Ectodermal cell (in vitro differentiated cells): Measurements from ENCODE around the gene ERRFI1.
"Not testable (repeated sequence)": the region's sequence is repeated elsewhere in the genome, so short reads cannot be mapped to it uniquely, and the experiment has no call there.

Experiments used
- H3K27ac ChIP-seq: 2 replicates; pipeline ENCODE4 v1.7.0; 2013; ENCODE audit warnings: mild to moderate bottlenecking, low read depth, low read length; ENCODE audit not compliant: insufficient read depth, poor library complexity, severe bottlenecking
- H3K27me3 ChIP-seq: 2 replicates; pipeline ENCODE4 v1.7.0; 2013; ENCODE audit warnings: mild to moderate bottlenecking, low read length; ENCODE audit not compliant: insufficient read depth, control insufficient read depth, poor library complexity, severe bottlenecking
- H3K36me3 ChIP-seq: one replicate; pipeline ENCODE4 v1.7.0; 2013; ENCODE audit warnings: low read length; ENCODE audit not compliant: control insufficient read depth, insufficient read depth
- H3K4me1 ChIP-seq: one replicate; pipeline ENCODE4 v1.7.0; 2013; ENCODE audit warnings: low read length; ENCODE audit not compliant: control insufficient read depth, insufficient read depth
- H3K4me3 ChIP-seq: 2 replicates; pipeline ENCODE4 v1.7.0; 2013; ENCODE audit warnings: low read depth, low read length, control low read depth; ENCODE audit not compliant: insufficient read depth
- H3K9me3 ChIP-seq: 2 replicates; pipeline ENCODE4 v1.7.0; 2013; ENCODE audit warnings: mild to moderate bottlenecking, low read length, moderate library complexity; ENCODE audit not compliant: control insufficient read depth
- WGBS, 2 experiments: methylation state at CpG; one replicate each; pipeline ENCODE4 v1.1.7; 2013; ENCODE audit warnings: missing lambda C conversion rate in 2 of 2; 5-methylcytosine and 5-hydroxymethylcytosine counted together

ERRFI1 gene

GRCh38 chr1:8061210-8061609 lies 35.1 kb upstream of the ERRFI1 start:
- H3K9me3 ChIP-seq: no peaks in the 10 kb centered on the region
- no peaks in the 10 kb centered on the region for H3K27me3 ChIP-seq
- H3K4me3 ChIP-seq: no peak overlapping the region
- H3K4me1 ChIP-seq: no peaks in the 10 kb centered on the region
- H3K27ac ChIP-seq: no peak overlapping the region
- H3K36me3 ChIP-seq: no peaks in the 10 kb centered on the region

GRCh38 chr1:8059161-8059622 lies 33.1 kb upstream of the ERRFI1 start:
- Histone ChIP-seq H3K4me3 (no peak overlapping the region), H3K9me3 (no peaks in the 10 kb centered on the region), H3K36me3 (no peaks in the 10 kb centered on the region), H3K4me1 (no peaks in the 10 kb centered on the region), H3K27ac (no peak overlapping the region), H3K27me3 (no peaks in the 10 kb centered on the region)
- 88 to 93% methylated on average over 6 of the region's 6 CpGs for WGBS, 2 experiments

- H3K36me3 ChIP-seq, H3K4me3 ChIP-seq, H3K27me3 ChIP-seq, H3K9me3 ChIP-seq, H3K4me1 ChIP-seq, H3K27ac ChIP-seq: not testable (repeated sequence)
- 95 to 97% methylated on average over 7 of the region's 7 CpGs for WGBS, 2 experiments
These were observed 31.7 kb upstream of the ERRFI1 start for GRCh38 chr1:8057779-8058178.

GRCh38 chr1:8055973-8056372 lies 29.9 kb upstream of the ERRFI1 start:
- Histone ChIP-seq H3K36me3 (no peaks in the 10 kb centered on the region), H3K27ac (no peak overlapping the region), H3K27me3 (no peaks in the 10 kb centered on the region), H3K4me1 (no peaks in the 10 kb centered on the region), H3K4me3 (no peak overlapping the region), H3K9me3 (no peaks in the 10 kb centered on the region)
- WGBS, 2 experiments: 93 to 94% methylated on average over 3 to 4 of the region's 4 CpGs

GRCh38 chr1:8053878-8054567 lies 27.9 kb upstream of the ERRFI1 start:
- no peaks in the 10 kb centered on the region for H3K27me3 ChIP-seq
- no peaks in the 10 kb centered on the region for H3K36me3 ChIP-seq
- H3K9me3 ChIP-seq: no peaks in the 10 kb centered on the region
- no peak overlapping the region for H3K4me3 ChIP-seq
- no peak overlapping the region for H3K27ac ChIP-seq
- WGBS, 2 experiments: 89 to 90% methylated on average over 4 to 5 of the region's 5 CpGs
- H3K4me1 ChIP-seq: no peaks in the 10 kb centered on the region

- Histone ChIP-seq H3K4me3 (no peak overlapping the region), H3K27ac (no peak overlapping the region), H3K36me3 (no peaks in the 10 kb centered on the region), H3K9me3 (no peaks in the 10 kb centered on the region), H3K27me3 (no peaks in the 10 kb centered on the region), H3K4me1 (no peaks in the 10 kb centered on the region)
- 95 to 99% methylated on average over 4 of the region's 4 CpGs for WGBS, 2 experiments
These were observed 25.5 kb upstream of the ERRFI1 start for GRCh38 chr1:8051650-8052049.

GRCh38 chr1:8049229-8049628 lies 23.1 kb upstream of the ERRFI1 start:
- not testable (repeated sequence) for H3K4me1 ChIP-seq, H3K4me3 ChIP-seq, H3K27ac ChIP-seq, H3K9me3 ChIP-seq, H3K27me3 ChIP-seq, H3K36me3 ChIP-seq
- 93 to 100% methylated on average over 3 to 4 of the region's 4 CpGs for WGBS, 2 experiments

GRCh38 chr1:8047686-8048445 lies 21.8 kb upstream of the ERRFI1 start:
- Histone ChIP-seq H3K36me3 (no peaks in the 10 kb centered on the region), H3K27ac (no peak overlapping the region), H3K9me3 (no peaks in the 10 kb centered on the region), H3K27me3 (no peaks in the 10 kb centered on the region), H3K4me3 (no peak overlapping the region), H3K4me1 (no peaks in the 10 kb centered on the region)
- 88 to 92% methylated on average over 7 of the region's 7 CpGs for WGBS, 2 experiments

- no peak overlapping the region for H3K27ac ChIP-seq
- no peaks in the 10 kb centered on the region for H3K9me3 ChIP-seq
- no peaks in the 10 kb centered on the region for H3K4me1 ChIP-seq
- no peaks in the 10 kb centered on the region for H3K36me3 ChIP-seq
- 92 to 93% methylated on average over 3 of the region's 3 CpGs for WGBS, 2 experiments
- no peaks in the 10 kb centered on the region for H3K27me3 ChIP-seq
- no peak overlapping the region for H3K4me3 ChIP-seq
These were observed 21.0 kb upstream of the ERRFI1 start for GRCh38 chr1:8047112-8047511.

DNA sequence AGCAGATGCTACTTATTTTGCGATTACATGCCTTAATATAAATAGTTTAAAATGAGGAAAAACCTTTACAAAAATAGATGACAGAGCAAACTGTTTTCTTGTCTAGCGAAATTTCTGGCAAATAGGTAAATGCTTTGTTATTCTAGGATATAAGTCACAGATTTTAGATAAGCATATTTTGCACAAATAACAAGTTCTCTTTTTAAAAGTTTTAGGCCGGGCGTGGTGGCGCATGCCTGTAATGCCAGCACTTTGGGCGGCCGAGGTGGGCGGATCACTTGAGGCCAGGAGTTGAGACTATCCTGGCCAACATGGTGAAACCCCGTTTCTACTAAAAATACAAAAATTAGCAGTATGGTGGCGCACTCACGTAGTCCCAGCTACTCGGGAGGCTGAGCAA lies 20.3 kb upstream of the ERRFI1 start:
- no peaks in the 10 kb centered on the region for H3K4me1 ChIP-seq
- H3K27ac ChIP-seq: no peak overlapping the region
- no peaks in the 10 kb centered on the region for H3K9me3 ChIP-seq
- WGBS, 2 experiments: 87 to 94% methylated on average over 10 to 11 of the region's 12 CpGs
- no peaks in the 10 kb centered on the region for H3K27me3 ChIP-seq
- H3K36me3 ChIP-seq: no peaks in the 10 kb centered on the region
- no peak overlapping the region for H3K4me3 ChIP-seq
